Measurements from ENCODE around the gene NAALADL1.

The NAALADL1 gene

DNA sequence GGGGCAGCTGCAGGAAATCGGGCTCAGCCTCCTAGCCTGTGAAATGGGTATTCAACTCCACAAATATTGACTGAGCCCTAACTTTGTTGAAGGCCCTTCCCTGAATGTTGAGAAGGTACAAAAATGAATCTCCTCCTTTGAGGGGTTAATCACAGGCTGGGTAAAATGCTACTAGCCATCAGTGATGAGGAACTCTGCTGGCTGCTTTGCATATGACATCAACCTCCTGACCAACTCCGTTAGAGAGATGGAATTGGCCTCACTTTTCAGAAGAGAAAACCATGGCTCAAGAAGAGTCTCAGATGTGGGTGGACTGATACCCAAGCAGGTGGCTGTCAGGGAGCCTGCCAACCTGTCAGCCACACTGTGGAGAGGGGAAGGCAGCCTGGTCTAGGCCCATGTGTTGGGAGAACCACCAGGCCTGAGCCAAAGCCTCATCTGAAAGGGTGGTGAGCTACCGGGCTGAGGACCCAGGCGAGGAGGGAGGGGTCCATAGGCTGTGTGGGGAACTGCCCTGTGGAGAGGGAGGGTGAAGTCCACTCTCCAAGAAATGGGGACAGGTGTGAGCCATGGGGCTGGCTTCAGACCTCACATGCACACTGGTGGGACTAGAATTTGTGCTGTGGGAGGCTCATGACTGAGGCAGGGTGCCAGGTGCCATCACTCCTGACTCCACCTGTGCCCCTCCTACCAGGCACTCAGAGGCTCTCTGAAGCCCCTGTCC lies 13.7 kb upstream of the NAALADL1 start:
- no peak for DNase-seq (ENCODE audit: low read depth, low spot score)
- Histone ChIP-seq H3K9ac (ENCODE audit: insufficient read length) (no peak overlapping the region), H3K27ac (no peak overlapping the region), H3K36me3 (ENCODE audit: insufficient read depth, low read length) (no peaks in the 10 kb centered on the region; the same call in 1 of the 2 replicates), H3K9me3 (ENCODE audit: low read depth, low read length) (no peaks in the 10 kb centered on the region), H3K4me3 (no peak overlapping the region)
- TF ChIP-seq EZH2 (IDR thresholded peaks at IDR 0.05) = no peak
- no peak for TF ChIP-seq FOXP2 (optimal IDR thresholded peaks at IDR 0.05; ENCODE audit: control extremely low read depth, extremely low read length, insufficient read depth)
- TF ChIP-seq POLR2AphosphoS5 (IDR thresholded peaks at IDR 0.05; ENCODE audit: borderline replicate concordance, low read depth, low read length) = no peak

- Histone ChIP-seq H3K27ac (no peak overlapping the region), H3K4me3 (no peak overlapping the region), H3K36me3 (ENCODE audit: insufficient read depth, low read length) (no peaks in the 10 kb centered on the region), H3K9ac (ENCODE audit: insufficient read length) (no peak overlapping the region), H3K9me3 (ENCODE audit: low read depth, low read length) (no peaks in the 10 kb centered on the region)
- TF ChIP-seq POLR2AphosphoS5 (IDR thresholded peaks at IDR 0.05; ENCODE audit: borderline replicate concordance, low read depth, low read length) (no peak), FOXP2 (optimal IDR thresholded peaks at IDR 0.05; ENCODE audit: control extremely low read depth, extremely low read length, insufficient read depth) (no peak), EZH2 (IDR thresholded peaks at IDR 0.05) (no peak)
- DNase-seq (ENCODE audit: low read depth, low spot score) = no peak
Observed at GRCh38 chr11:65069217-65069616, 10.9 kb upstream of the NAALADL1 start.

DNA sequence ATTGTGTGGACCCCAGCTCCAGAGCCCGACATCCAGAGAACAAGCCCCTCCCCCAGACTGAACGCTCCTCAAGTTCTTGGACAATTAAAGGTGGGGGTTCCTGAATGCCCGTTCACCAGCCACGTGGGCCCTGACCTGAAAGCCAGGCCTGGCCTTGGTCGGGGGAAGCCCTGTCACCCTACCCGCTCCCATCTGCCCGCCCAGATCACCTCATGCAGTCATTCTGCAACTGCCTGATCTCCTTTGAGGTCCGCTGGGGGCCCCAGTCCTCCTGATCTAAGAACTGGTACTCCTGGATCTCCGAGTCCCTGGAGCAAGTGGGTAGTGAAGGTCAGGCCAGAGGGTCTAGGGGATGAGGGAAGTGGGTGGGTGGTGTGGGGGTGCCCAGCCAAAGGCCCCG lies 9.1 kb upstream of the NAALADL1 start:
- TF ChIP-seq FOXP2 (optimal IDR thresholded peaks at IDR 0.05; ENCODE audit: control extremely low read depth, extremely low read length, insufficient read depth) (no peak), POLR2AphosphoS5 (IDR thresholded peaks at IDR 0.05; ENCODE audit: borderline replicate concordance, low read depth, low read length) (no peak), EZH2 (IDR thresholded peaks at IDR 0.05) (no peak)
- no peak overlapping the region for H3K4me3 ChIP-seq
- H3K36me3 ChIP-seq (ENCODE audit: insufficient read depth, low read length) = no peaks in the 10 kb centered on the region
- H3K27ac ChIP-seq = no peak overlapping the region
- H3K9me3 ChIP-seq (ENCODE audit: low read depth, low read length) = no peaks in the 10 kb centered on the region
- DNase-seq (ENCODE audit: low read depth, low spot score) = no peak
- H3K9ac ChIP-seq (ENCODE audit: insufficient read length) = no peak overlapping the region

- H3K27ac ChIP-seq = no peak overlapping the region
- no peak overlapping the region for H3K9ac ChIP-seq (ENCODE audit: insufficient read length)
- H3K9me3 ChIP-seq (ENCODE audit: low read depth, low read length) = no peaks in the 10 kb centered on the region
- DNase-seq (ENCODE audit: low read depth, low spot score) = no peak
- no peak overlapping the region for H3K4me3 ChIP-seq
- no peaks in the 10 kb centered on the region for H3K36me3 ChIP-seq (ENCODE audit: insufficient read depth, low read length)
- TF ChIP-seq EZH2 (IDR thresholded peaks at IDR 0.05) (no peak), POLR2AphosphoS5 (IDR thresholded peaks at IDR 0.05; ENCODE audit: borderline replicate concordance, low read depth, low read length) (no peak), FOXP2 (optimal IDR thresholded peaks at IDR 0.05; ENCODE audit: control extremely low read depth, extremely low read length, insufficient read depth) (no peak)
Observed at GRCh38 chr11:65066805-65067291, 8.5 kb upstream of the NAALADL1 start.

DNA sequence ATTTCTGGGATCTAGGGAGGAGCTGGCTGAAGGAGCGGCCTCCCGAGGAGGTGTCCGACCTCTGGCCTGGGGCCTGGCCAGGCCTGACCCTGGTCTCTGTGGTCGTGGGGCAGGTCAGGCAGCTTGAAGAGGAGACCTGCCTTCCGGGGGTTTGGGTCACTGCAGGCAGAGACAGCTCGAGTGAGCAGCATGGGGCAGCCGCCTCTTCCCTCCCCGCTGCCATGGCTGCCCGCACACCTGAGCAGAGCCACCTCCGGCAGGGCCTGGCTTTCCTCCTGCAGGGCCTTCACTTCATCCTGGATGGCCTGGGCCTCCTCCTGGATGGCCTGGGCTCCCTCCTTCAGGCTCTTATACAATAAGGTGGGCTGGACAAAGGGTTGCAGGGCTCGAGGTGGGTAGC lies 8.0 kb upstream of the NAALADL1 start:
- Histone ChIP-seq H3K9ac (ENCODE audit: insufficient read length) (no peak overlapping the region), H3K36me3 (ENCODE audit: insufficient read depth, low read length) (no peaks in the 10 kb centered on the region), H3K4me3 (no peak overlapping the region), H3K9me3 (ENCODE audit: low read depth, low read length) (no peaks in the 10 kb centered on the region), H3K27ac (no peak overlapping the region)
- no peak for TF ChIP-seq EZH2 (IDR thresholded peaks at IDR 0.05)
- TF ChIP-seq POLR2AphosphoS5 (IDR thresholded peaks at IDR 0.05; ENCODE audit: borderline replicate concordance, low read depth, low read length) = no peak
- no peak for TF ChIP-seq FOXP2 (optimal IDR thresholded peaks at IDR 0.05; ENCODE audit: control extremely low read depth, extremely low read length, insufficient read depth)
- no peak for DNase-seq (ENCODE audit: low read depth, low spot score)

DNA sequence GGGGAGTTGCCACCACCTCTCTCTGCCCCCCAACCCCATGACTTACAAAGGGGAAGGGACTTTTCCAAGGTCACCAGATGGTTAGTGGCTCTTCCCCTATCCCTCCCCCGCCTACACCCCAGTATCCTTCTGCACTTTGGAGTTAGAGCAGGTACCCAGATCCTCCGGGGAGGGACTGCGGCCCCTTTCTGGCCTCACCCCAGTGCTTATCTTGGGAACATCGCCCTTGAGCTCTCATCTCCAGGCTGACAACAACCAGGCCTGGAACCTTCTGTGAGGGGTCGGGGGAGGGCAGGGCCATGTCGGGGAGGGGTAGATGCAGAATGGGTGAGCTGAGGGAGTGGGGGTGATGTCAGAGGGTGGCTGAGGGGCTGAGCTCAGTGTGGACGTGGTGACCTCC lies 7.5 kb upstream of the NAALADL1 start:
- H3K4me3 ChIP-seq = no peak overlapping the region
- TF ChIP-seq FOXP2 (optimal IDR thresholded peaks at IDR 0.05; ENCODE audit: control extremely low read depth, extremely low read length, insufficient read depth) (no peak), EZH2 (IDR thresholded peaks at IDR 0.05) (no peak), POLR2AphosphoS5 (IDR thresholded peaks at IDR 0.05; ENCODE audit: borderline replicate concordance, low read depth, low read length) (no peak)
- H3K27ac ChIP-seq = no peak overlapping the region
- no peak overlapping the region for H3K9ac ChIP-seq (ENCODE audit: insufficient read length)
- H3K36me3 ChIP-seq (ENCODE audit: insufficient read depth, low read length) = no peaks in the 10 kb centered on the region
- no peak for DNase-seq (ENCODE audit: low read depth, low spot score)
- no peaks in the 10 kb centered on the region for H3K9me3 ChIP-seq (ENCODE audit: low read depth, low read length)

GRCh38 chr11:65064847-65065240 lies 6.5 kb upstream of the NAALADL1 start:
- H3K36me3 ChIP-seq (ENCODE audit: insufficient read depth, low read length) = no peaks in the 10 kb centered on the region
- H3K9me3 ChIP-seq (ENCODE audit: low read depth, low read length) = no peaks in the 10 kb centered on the region
- H3K9ac ChIP-seq (ENCODE audit: insufficient read length) = no peak overlapping the region
- TF ChIP-seq POLR2AphosphoS5 (IDR thresholded peaks at IDR 0.05; ENCODE audit: borderline replicate concordance, low read depth, low read length) (no peak), EZH2 (IDR thresholded peaks at IDR 0.05) (no peak), FOXP2 (optimal IDR thresholded peaks at IDR 0.05; ENCODE audit: control extremely low read depth, extremely low read length, insufficient read depth) (no peak)
- no peak overlapping the region for H3K27ac ChIP-seq
- H3K4me3 ChIP-seq = no peak overlapping the region
- no peak for DNase-seq (ENCODE audit: low read depth, low spot score)

- DNase-seq (ENCODE audit: low read depth, low spot score) = no peak
- Histone ChIP-seq H3K36me3 (ENCODE audit: insufficient read depth, low read length) (no peaks in the 10 kb centered on the region), H3K9me3 (ENCODE audit: low read depth, low read length) (no peaks in the 10 kb centered on the region), H3K9ac (ENCODE audit: insufficient read length) (no peak overlapping the region), H3K4me3 (no peak overlapping the region), H3K27ac (no peak overlapping the region)
- TF ChIP-seq EZH2 (IDR thresholded peaks at IDR 0.05) (no peak), POLR2AphosphoS5 (IDR thresholded peaks at IDR 0.05; ENCODE audit: borderline replicate concordance, low read depth, low read length) (no peak), FOXP2 (optimal IDR thresholded peaks at IDR 0.05; ENCODE audit: control extremely low read depth, extremely low read length, insufficient read depth) (no peak)
Observed at GRCh38 chr11:65063532-65063931, 5.2 kb upstream of the NAALADL1 start.
